Heart left ventricle (tissue), 16 donors: ENCODE results near the gene OMA1. TPM values are rescaled to one million over a fixed set of nuclear protein-coding genes. Genes with fewer than 3 reads are reported as not detected.

Source experiments
- ATAC-seq, 4 donors: fragments of 200-7000 bp; cut with Tn5 transposase; one replicate each; pipeline ENCODE4 v1.9.1; 2020 to 2022; ENCODE audit warnings: moderate library complexity in 4 of 4, mild to moderate bottlenecking in 3 of 4, moderate number of reproducible peaks in 1 of 4
- DNase-seq, 5 donors: peaks; one replicate each; pipeline ENCODE4 v3.0.0-alpha.2; 2020
- H3K27ac ChIP-seq, 12 donors: fragments of 200-600 bp; sonication (generic) in 4 of 12; one replicate each; pipeline versions ENCODE4 v1.5.0 to v1.8.0; 2016 to 2022; ENCODE audit warnings: mild to moderate bottlenecking in 2 of 12
- H3K27me3 ChIP-seq, 9 donors: fragments of 200-600 bp; sonication (generic) in 2 of 9; one replicate each; pipeline versions ENCODE4 v1.5.1 to v1.8.0; 2016 to 2022; ENCODE audit warnings: mild to moderate bottlenecking in 3 of 9
- H3K36me3 ChIP-seq, 9 donors: fragments of 200-600 bp; sonication (generic) in 2 of 9; one replicate each; pipeline versions ENCODE4 v1.5.0 to v1.8.0; 2018 to 2022; ENCODE audit warnings: mild to moderate bottlenecking in 2 of 9
- H3K4me1 ChIP-seq, 12 donors: fragments of 200-600 bp; sonication (generic) in 4 of 12; one replicate each; pipeline versions ENCODE4 v1.5.0 to v1.8.0; 2016 to 2022; ENCODE audit warnings: mild to moderate bottlenecking in 3 of 12
- H3K4me3 ChIP-seq, 12 donors: fragments of 200-600 bp; sonication (generic) in 4 of 12; one replicate each; pipeline versions ENCODE4 v1.5.0 to v1.8.0; 2017 to 2022; ENCODE audit warnings: mild to moderate bottlenecking in 9 of 12, moderate library complexity in 4 of 12
- H3K9me3 ChIP-seq, 12 donors: fragments of 200-600 bp; sonication (generic) in 4 of 12; one replicate each; pipeline versions ENCODE4 v1.5.0 to v1.8.0; 2016 to 2022; ENCODE audit warnings: mild to moderate bottlenecking in 1 of 12
- CTCF ChIP-seq, 12 donors: fragments of 200-600 bp; sonication (generic) in 4 of 12; IDR thresholded peaks; one replicate each; pipeline versions ENCODE4 v1.5.0 to v1.8.0; 2018 to 2022; ENCODE audit warnings: antibody characterized with exemption in 12 of 12, mild to moderate bottlenecking in 5 of 12
- POLR2A ChIP-seq, 2 donors: fragments of 450-650 bp; IDR thresholded peaks; one replicate each; pipeline ENCODE4 v1.6.1; 2017; ENCODE audit warnings: antibody characterized with exemption in 2 of 2, mild to moderate bottlenecking in 2 of 2, moderate library complexity in 2 of 2
- WGBS, 4 donors: extraction: QIAGEN DNeasy Blood & Tissue Kit in 2 of 4; methylation state at CpG; one replicate each; pipeline versions ENCODE4 v1.1.5 to v1.1.7; 2013 to 2018; 5-methylcytosine and 5-hydroxymethylcytosine counted together
- intact Hi-C, 10 donors: fragments of 100-400 bp; cut with DNase I; formaldehyde crosslinking; loops; one replicate each; pipeline versions ENCODE4 v1.11.1 to v1.14.2; 2022
- polyA plus RNA-seq, 2 donors: library from polyadenylated mRNA; stranded (reverse); fragments of 200-250 nt; gene quantifications; one replicate each; pipeline ENCODE4 v1.2.3, GENCODE V29; 2013
- total RNA-seq, 9 donors: library from RNA; depleted of rRNA in 2 of 9; stranded (reverse); fragments of >200 nt in 2 of 9; fragmentation: NEBNext Ultra II Directional in 3 of 9; extraction: Animal tissue kit (Norgen Biotek cat#: 25700) in 3 of 9; gene quantifications; one replicate each; pipeline versions ENCODE4 v1.1.0 to v1.2.4, GENCODE V29; 2016 to 2023
- donor health status: ischemic (EF 13 %, LVEDD 7.1; RV severe dilation, severe dysfunction).
- donor health status: healthy with polysubstance abuse.
- donor health status: DM: no; HTN: yes; CAD: no.
- donor health status: DM: no; HTN: no; CAD: no.
- donor health status: ischemic (EF 25% LVEDD 6.9; RV normal size, moderate dysfunction).
- donor health status: ischemic (EF 25% LVEDD 5.7; RV mildly dilated, moderate dysfunction).
- donor health status: healthy.
- donor health status: DM: yes; HTN: yes; CAD: no.
- donor health status: ischemic (EF 35%, LVEDD 5.7; RV mildly dilated, moderate dysfunction).
- donor health status: nonischemic (EF 11% LVEDD 7.7; RV severe dilation, severe dysfunction).
- donor health status: DM: yes; HTN: yes; CAD: no.
- donor health status: PGD.
- donor health status: ischemic (EF 29% LVEDD 5.4; RV normal size, mild dysfunction).
- donor health status: nonischemic (EF 23%, LVEDD 6.1; RV moderate dilation, normal function).

Gene OMA1
- total and polyA plus RNA-seq, 11 donors: 9.6 to 44.5 (median 28.2) TPM

DNA sequence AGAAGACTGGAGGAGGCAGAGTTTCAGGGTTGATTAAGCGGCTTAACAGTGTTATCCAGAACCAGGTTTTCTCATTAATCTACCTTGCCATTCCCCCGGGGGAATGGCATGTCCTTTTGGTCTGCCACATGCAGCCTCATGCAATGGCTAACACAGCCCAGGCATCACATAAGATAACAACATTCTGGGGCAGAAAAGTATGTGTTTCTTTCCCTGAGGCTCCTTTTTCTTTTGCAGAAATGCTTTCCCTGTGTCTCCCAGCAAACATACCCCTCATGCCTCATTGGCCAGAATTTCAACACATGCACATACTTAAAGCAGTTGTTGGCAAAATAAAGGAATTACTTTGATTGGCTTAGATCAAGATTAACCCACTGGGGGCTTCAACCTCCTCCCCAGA, 98.6 kb downstream of the OMA1 start:
- no peak overlapping the region for H3K27ac ChIP-seq
- ATAC-seq: no peak
- no peaks in the 10 kb centered on the region for H3K9me3 ChIP-seq
- H3K27me3 ChIP-seq: no peaks in the 10 kb centered on the region
- no peak for TF ChIP-seq CTCF (IDR thresholded peaks at IDR 0.05)
- TF ChIP-seq POLR2A (IDR thresholded peaks at IDR 0.05): no peak
- no peak for DNase-seq
- peaks cover 0 to 10% (median 0%) of the 10 kb centered on the region in 12 donors for H3K4me1 ChIP-seq
- no peak overlapping the region for H3K4me3 ChIP-seq
- H3K36me3 ChIP-seq: no peaks in the 10 kb centered on the region
- intact Hi-C loops: no loop called here
- 48 to 73% (median 59%) methylated on average over 2 of the region's 2 CpGs for WGBS, 4 donors

GRCh38 chr1:58447042-58447441, 99.5 kb downstream of the OMA1 start:
- ATAC-seq (no peak), DNase-seq (no peak)
- 85 to 97% (median 91%) methylated on average over 3 of the region's 3 CpGs for WGBS, 4 donors
- Histone ChIP-seq H3K27me3 (no peaks in the 10 kb centered on the region), H3K36me3 (no peaks in the 10 kb centered on the region), H3K9me3 (no peaks in the 10 kb centered on the region), H3K4me1 (peaks cover 0 to 10% (median 0%) of the 10 kb centered on the region in 12 donors), H3K4me3 (no peak overlapping the region), H3K27ac (no peak overlapping the region)
- intact Hi-C loops: no loop called here
- TF ChIP-seq CTCF (IDR thresholded peaks at IDR 0.05) (no peak), POLR2A (IDR thresholded peaks at IDR 0.05) (no peak)

DNA sequence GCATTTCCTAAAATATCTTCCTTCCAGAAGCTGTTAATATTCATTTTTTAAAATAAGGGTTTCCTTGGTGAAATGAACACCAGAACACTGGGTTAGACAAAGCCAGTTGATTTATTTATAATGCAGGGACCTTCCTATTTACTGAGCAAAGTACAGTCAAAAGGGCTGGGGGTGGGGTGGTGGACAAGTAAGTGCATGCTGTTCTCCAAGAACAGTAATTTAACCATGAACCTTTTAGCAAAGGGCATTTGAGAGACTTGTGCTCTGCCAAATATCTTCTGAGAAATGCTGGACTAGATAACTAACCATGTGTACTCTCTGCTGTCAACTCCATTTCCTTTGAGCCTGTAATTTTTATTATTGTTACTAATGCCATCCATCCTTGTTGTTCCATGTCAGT, 100.2 kb downstream of the OMA1 start:
- ATAC-seq (peak in 3 of 4 donors; percentile 38 to 67 (median 46)), DNase-seq (no peak)

More for the DNA sequence above, 100.2 kb downstream of the OMA1 start:
- no peak overlapping the region for H3K27ac ChIP-seq
- no peak for TF ChIP-seq CTCF (IDR thresholded peaks at IDR 0.05)
- no peak for TF ChIP-seq POLR2A (IDR thresholded peaks at IDR 0.05)
- H3K4me1 ChIP-seq: peaks cover 0 to 10% (median 0%) of the 10 kb centered on the region in 12 donors
- no peaks in the 10 kb centered on the region for H3K27me3 ChIP-seq
- no peaks in the 10 kb centered on the region for H3K9me3 ChIP-seq
- H3K36me3 ChIP-seq: no peaks in the 10 kb centered on the region
- H3K4me3 ChIP-seq: no peak overlapping the region
- intact Hi-C loops: no loop called here
